Neural crest cell (in vitro differentiated cells): ENCODE results near the gene NKX2-2. TPM values are rescaled to one million over a fixed set of nuclear protein-coding genes. Genes with fewer than 3 reads are reported as not detected.

Experiments
- DNase-seq: peaks from one replicate; pipeline ENCODE4 v3.0.0; 2021; ENCODE audit warnings: low read depth, mixed read lengths, low spot score
- H3K27ac Mint-ChIP-seq: one replicate; pipeline ENCODE4 v1.8.0; 2021; ENCODE audit warnings: mild to moderate bottlenecking, mixed read lengths; ENCODE audit not compliant: unreplicated experiment
- H3K27me3 Mint-ChIP-seq: 2 replicates; pipeline ENCODE4 v1.8.0; 2021; ENCODE audit warnings: low read depth, mild to moderate bottlenecking, mixed read lengths
- H3K36me3 Mint-ChIP-seq: 2 replicates; pipeline ENCODE4 v1.8.0; 2021; ENCODE audit warnings: low read depth, mild to moderate bottlenecking, mixed read lengths
- H3K4me1 Mint-ChIP-seq: 2 replicates; pipeline ENCODE4 v1.8.0; 2021; ENCODE audit warnings: mixed read lengths
- H3K4me3 Mint-ChIP-seq: one replicate; pipeline ENCODE4 v1.8.0; 2021; ENCODE audit warnings: mild to moderate bottlenecking, mixed read lengths
- H3K9me3 Mint-ChIP-seq: 2 replicates; pipeline ENCODE4 v1.8.0; 2021; ENCODE audit warnings: mixed read lengths
- total RNA-seq: library from RNA; stranded (reverse); gene quantifications from 2 replicates; pipeline ENCODE4 v1.2.1, GENCODE V29; 2021
- TF ChIP-seq, protein P1 (sequence below): fragments of 200-600 bp; sonication (generic); conservative IDR thresholded peaks from 2 replicates; pipeline ENCODE4 v1.5.0; 2021; ENCODE audit warnings: antibody characterized with exemption, mild to moderate bottlenecking

NKX2-2 gene
- total RNA-seq, 1 donor from 2014 or later, result not detected

DNA sequence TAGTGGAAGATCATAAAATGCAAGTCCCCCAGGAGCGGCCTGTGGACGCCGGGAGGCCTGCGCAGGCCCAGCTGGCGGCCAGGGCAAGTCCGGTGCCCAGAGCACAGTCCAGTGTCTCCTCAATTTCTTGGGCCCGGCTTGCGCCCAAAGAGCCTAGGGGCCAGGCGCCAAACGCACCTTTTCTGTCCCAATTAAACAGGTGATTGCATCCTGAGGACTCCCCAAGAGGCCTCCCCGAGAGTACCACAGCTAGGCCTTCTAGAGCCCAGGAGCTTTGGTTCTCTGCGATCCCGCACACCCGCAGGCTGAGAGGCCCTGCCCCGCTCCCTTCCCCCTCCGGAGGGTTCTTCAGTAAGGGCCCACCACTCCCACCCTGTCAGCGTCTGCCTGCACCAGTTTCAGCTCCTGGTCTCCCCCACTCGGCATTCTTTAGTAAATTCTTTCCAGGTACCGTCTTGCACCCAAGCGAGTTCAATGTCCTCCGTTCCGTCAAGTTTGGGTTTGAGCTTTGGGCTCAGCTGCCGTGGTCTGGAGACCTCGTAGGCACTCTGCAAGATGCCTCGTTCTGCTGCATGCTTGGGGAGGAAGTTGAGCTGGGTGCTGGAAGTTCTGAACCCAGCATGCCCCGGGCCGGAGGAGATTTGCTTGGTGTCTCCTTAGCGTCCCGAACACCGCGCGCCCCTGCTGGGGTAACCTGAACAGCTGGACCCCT is 3.9 kb upstream of the NKX2-2 start:
- H3K4me1 Mint-ChIP-seq, result peaks cover 14% of the 10 kb centered on the region
- peaks cover 3% of the 10 kb centered on the region for H3K36me3 Mint-ChIP-seq
- H3K9me3 Mint-ChIP-seq, result no peaks in the 10 kb centered on the region
- TF ChIP-seq, protein P1, sequence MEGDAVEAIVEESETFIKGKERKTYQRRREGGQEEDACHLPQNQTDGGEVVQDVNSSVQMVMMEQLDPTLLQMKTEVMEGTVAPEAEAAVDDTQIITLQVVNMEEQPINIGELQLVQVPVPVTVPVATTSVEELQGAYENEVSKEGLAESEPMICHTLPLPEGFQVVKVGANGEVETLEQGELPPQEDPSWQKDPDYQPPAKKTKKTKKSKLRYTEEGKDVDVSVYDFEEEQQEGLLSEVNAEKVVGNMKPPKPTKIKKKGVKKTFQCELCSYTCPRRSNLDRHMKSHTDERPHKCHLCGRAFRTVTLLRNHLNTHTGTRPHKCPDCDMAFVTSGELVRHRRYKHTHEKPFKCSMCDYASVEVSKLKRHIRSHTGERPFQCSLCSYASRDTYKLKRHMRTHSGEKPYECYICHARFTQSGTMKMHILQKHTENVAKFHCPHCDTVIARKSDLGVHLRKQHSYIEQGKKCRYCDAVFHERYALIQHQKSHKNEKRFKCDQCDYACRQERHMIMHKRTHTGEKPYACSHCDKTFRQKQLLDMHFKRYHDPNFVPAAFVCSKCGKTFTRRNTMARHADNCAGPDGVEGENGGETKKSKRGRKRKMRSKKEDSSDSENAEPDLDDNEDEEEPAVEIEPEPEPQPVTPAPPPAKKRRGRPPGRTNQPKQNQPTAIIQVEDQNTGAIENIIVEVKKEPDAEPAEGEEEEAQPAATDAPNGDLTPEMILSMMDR, result no peak
- DNase-seq, result no peak
- H3K4me3 Mint-ChIP-seq, result no peak overlapping the region
- no peak overlapping the region for H3K27ac Mint-ChIP-seq
- peaks cover 95% of the 10 kb centered on the region for H3K27me3 Mint-ChIP-seq

DNA sequence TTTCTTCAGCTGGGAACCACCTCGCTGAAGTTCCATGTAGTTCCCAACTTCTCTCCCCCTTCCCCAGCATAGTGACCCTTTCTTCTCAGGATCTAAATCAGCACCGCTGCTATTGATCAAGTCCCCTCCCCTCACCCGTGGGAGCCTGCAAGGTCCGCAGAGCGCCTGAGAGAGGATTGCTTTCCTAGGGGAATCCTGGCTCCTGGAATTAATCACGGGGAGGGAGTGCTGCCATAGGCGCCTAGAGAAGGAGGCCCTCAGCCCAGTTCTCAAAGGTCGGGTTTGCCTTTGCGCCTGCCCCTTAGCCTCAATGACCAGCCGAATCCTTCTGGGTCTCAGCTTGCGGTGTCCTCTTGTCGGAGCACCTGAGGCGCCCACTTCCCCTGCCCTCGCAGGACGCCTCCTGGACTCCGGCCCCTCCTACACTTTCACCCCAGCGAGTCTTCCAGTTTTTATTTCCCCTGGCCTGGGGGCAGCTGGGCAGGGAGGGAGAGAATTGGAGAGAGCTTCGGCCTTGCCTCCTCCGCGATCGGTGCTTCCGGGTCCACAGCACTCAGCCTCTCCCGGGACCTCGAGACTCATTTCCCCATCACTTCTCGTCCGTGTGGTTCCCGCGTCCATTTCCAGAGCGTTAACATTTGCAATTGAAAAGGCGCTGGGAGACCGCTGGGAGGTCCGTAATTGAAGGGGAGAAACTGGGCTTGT is 3.1 kb upstream of the NKX2-2 start:
- H3K4me3 Mint-ChIP-seq, result no peak overlapping the region
- TF ChIP-seq, protein P1, result no peak

DNA sequence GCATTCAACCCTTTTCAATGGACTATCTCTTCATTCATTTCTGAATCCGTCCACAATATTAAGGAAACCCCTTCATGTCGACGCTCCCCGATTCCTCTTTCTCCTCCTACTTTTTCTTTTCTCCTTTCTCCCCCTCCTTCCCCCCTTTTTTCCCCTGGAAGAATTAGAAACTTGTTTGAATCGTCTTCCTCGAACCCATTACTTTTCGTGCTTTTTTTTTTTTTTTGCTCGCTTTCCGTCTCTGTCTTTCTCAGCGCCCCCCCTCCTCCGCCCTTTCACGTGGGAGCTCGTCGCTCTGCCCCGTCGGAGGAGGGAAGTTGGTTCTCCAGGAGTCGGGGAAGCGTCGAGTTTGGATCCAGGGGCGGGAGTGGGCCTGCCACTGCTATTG is 2.3 kb upstream of the NKX2-2 start:
- H3K9me3 Mint-ChIP-seq, result no peaks in the 10 kb centered on the region
- DNase-seq, result no peak
- peaks cover 14% of the 10 kb centered on the region for H3K4me1 Mint-ChIP-seq
- TF ChIP-seq, protein P1, result no peak
- peaks cover 3% of the 10 kb centered on the region for H3K36me3 Mint-ChIP-seq
- H3K27ac Mint-ChIP-seq, result no peak overlapping the region
- peak overlapping the region; percentile 4 for H3K4me3 Mint-ChIP-seq
- H3K27me3 Mint-ChIP-seq, result peaks cover 98% of the 10 kb centered on the region

More for the DNA sequence above, 3.1 kb upstream of the NKX2-2 start:
- peaks cover 99% of the 10 kb centered on the region for H3K27me3 Mint-ChIP-seq
- H3K36me3 Mint-ChIP-seq, result peaks cover 3% of the 10 kb centered on the region
- H3K4me1 Mint-ChIP-seq, result peaks cover 14% of the 10 kb centered on the region
- DNase-seq, result no peak
- no peak overlapping the region for H3K27ac Mint-ChIP-seq
- H3K9me3 Mint-ChIP-seq, result no peaks in the 10 kb centered on the region

DNA sequence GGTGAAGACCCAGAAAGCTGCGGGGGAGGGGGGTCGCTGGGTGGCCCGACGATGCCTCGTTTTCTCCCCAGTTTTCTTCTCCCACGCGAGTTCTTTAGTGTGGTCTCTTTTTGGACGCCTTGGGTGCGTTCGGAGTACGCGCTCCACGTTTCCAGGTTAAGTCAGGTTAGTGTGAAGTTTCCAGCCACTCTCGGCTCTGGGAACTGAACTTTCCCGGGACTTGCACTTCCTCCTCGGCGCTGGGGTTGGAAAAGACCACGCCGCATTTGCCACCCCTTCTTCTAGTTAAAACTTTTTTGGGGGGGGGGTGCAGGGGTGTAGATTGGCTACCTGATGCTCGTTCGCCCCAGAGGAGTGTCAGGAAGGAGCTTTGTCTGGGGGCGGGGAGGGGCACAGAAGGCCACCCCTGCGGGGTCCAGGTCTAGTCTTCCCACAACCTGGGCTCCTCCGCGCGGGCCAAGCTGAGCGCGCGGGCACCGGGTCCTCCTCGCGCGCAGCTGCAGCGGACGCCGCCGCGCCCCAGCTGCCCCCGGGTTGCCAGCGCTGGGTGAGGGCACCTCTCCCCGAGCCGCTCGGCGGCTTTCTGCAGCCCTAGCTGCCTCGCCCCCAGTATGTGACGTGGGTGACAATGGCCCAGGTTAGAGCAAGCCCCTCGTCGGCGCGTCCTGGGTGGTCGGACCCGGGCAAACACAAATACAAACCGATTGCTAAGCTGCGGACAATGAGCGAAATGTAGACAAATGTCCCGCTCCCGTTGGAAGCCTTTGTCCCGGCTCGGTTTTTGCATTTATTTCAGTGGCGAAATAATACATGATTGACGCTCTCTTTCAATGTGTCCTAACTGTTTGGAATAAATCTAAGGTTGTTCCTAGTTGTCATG is 1.7 kb upstream of the NKX2-2 start:
- peaks cover 14% of the 10 kb centered on the region for H3K4me1 Mint-ChIP-seq
- H3K27me3 Mint-ChIP-seq, result peaks cover 96% of the 10 kb centered on the region
- H3K36me3 Mint-ChIP-seq, result no peaks in the 10 kb centered on the region
- peak; percentile 24 for DNase-seq
- TF ChIP-seq, protein P1, result no peak
- H3K27ac Mint-ChIP-seq, result no peak overlapping the region
- no peaks in the 10 kb centered on the region for H3K9me3 Mint-ChIP-seq
- H3K4me3 Mint-ChIP-seq, result peak overlapping the region; percentile 4

DNA sequence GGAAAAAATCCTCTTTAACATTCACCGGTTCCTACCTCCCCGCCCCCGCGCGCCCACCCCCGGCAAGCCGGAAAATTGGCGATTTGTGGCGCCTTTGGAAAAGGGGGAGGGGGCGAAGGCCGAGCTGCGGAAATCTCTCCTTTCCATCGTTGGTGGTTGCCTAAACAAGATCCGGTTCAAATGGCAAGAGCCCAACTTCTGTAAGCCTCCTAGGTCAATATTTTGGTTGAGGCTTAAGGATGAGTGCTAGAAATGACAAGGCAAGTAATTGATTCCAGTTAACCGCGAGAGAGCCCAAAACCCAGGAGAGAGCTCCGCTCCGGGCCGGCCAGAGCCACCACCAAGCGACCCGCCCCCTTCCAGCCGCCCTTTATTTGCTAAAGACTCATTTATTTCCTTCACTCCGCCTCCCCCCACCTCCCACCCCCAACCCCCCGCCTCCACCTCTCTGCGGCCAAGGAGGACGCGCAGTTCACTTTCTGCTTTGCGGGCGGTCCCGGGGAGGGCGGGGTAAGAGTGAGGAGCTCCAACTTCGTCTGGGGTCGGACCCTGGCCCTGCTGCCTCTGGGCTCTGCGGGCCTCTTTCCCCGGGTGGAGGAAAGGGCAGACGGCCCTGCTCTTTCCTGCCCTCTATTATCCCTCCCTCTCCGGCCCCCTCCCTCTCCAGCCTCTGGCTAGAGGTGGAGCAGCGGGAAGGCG is 838 bp upstream of the NKX2-2 start:
- peaks cover 19% of the 10 kb centered on the region for H3K4me1 Mint-ChIP-seq
- no peak for DNase-seq
- H3K27ac Mint-ChIP-seq, result no peak overlapping the region
- H3K4me3 Mint-ChIP-seq, result peak overlapping the region; percentile 31
- TF ChIP-seq, protein P1, result no peak
- H3K36me3 Mint-ChIP-seq, result no peaks in the 10 kb centered on the region
- H3K9me3 Mint-ChIP-seq, result no peaks in the 10 kb centered on the region
- H3K27me3 Mint-ChIP-seq, result peaks cover 96% of the 10 kb centered on the region
